Measurements from ENCODE around the gene C11orf16. TPM values are rescaled to one million over a fixed set of nuclear protein-coding genes. Genes with fewer than 3 reads are reported as not detected.

C11orf16 gene
- polyA plus RNA-seq, 4 donors, result 0.04 TPM; not detected in 3

GRCh38 chr11:8964324-8965320 lies 31.9 kb upstream of the C11orf16 start, which contains the start of gene TMEM9B:
TMEM9B (minus strand) TSS chr11:8964442; CDS start chr11:8964313, 129 bp downstream.
- H3K36me3 ChIP-seq (ENCODE audit: control insufficient read depth in 3 of 3, insufficient read depth in 2 of 3, low read depth in 1 of 3, low read length in 3 of 3), result peaks cover 0 to 6% (median 0%) of the 10 kb centered on the region in 3 donors
- H3K27ac ChIP-seq (ENCODE audit: low read depth in 1 of 3, low read length in 2 of 3), result peak within 1 kb of the TSS; percentile 96 to 99 (median 96)
- no peaks in the 10 kb centered on the region for H3K9me3 ChIP-seq (ENCODE audit: control insufficient read depth in 2 of 2, insufficient read depth in 1 of 2, low read depth in 1 of 2, low read length in 1 of 2)
- FAIRE-seq (no peak), DNase-seq (peak; percentile 94 to 98)
- H3K4me3 ChIP-seq (ENCODE audit: low read depth in 1 of 3, low read length in 3 of 3), result peak within 1 kb of the TSS; percentile 70 to 89 (median 73)
- H3K27me3 ChIP-seq (ENCODE audit: control insufficient read depth in 3 of 3, insufficient read depth in 3 of 3, low read length in 3 of 3), result no peaks in the 10 kb centered on the region
- H3K4me1 ChIP-seq (ENCODE audit: control insufficient read depth in 3 of 3, insufficient read depth in 2 of 3, low read depth in 1 of 3, low read length in 2 of 3), result peaks cover 0 to 16% (median 6%) of the 10 kb centered on the region in 3 donors
- WGBS, 3 donors, result 0% methylated on average over 63 to 67 of the region's 67 CpGs

- 0 to 2% (median 2%) methylated on average over 28 to 39 of the region's 39 CpGs for WGBS, 3 donors
- Histone ChIP-seq H3K27ac (ENCODE audit: low read depth in 1 of 3, low read length in 2 of 3) (peak overlapping the region; percentile 96 to 99 (median 96)), H3K9me3 (ENCODE audit: control insufficient read depth in 2 of 2, insufficient read depth in 1 of 2, low read depth in 1 of 2, low read length in 1 of 2) (no peaks in the 10 kb centered on the region), H3K27me3 (ENCODE audit: control insufficient read depth in 3 of 3, insufficient read depth in 3 of 3, low read length in 3 of 3) (no peaks in the 10 kb centered on the region), H3K4me1 (ENCODE audit: control insufficient read depth in 3 of 3, insufficient read depth in 2 of 3, low read depth in 1 of 3, low read length in 2 of 3) (peaks cover 0 to 23% (median 6%) of the 10 kb centered on the region in 3 donors), H3K4me3 (ENCODE audit: low read depth in 1 of 3, low read length in 3 of 3) (peak overlapping the region; percentile 70 to 89 (median 73)), H3K36me3 (ENCODE audit: control insufficient read depth in 3 of 3, insufficient read depth in 2 of 3, low read depth in 1 of 3, low read length in 3 of 3) (peaks cover 0 to 6% (median 0%) of the 10 kb centered on the region in 3 donors)
- no peak for FAIRE-seq
- DNase-seq, result peak in 1 of 2 donors; percentile 89
Measured at GRCh38 chr11:8963569-8964323, 31.0 kb upstream of the C11orf16 start.

GRCh38 chr11:8962841-8963240 lies 30.1 kb upstream of the C11orf16 start:
- Histone ChIP-seq H3K27me3 (ENCODE audit: control insufficient read depth in 3 of 3, insufficient read depth in 3 of 3, low read length in 3 of 3) (no peaks in the 10 kb centered on the region), H3K36me3 (ENCODE audit: control insufficient read depth in 3 of 3, insufficient read depth in 2 of 3, low read depth in 1 of 3, low read length in 3 of 3) (peaks cover 0 to 6% (median 0%) of the 10 kb centered on the region in 3 donors), H3K27ac (ENCODE audit: low read depth in 1 of 3, low read length in 2 of 3) (peak overlapping the region in 2 of 3 donors; percentile 24 to 96), H3K9me3 (ENCODE audit: control insufficient read depth in 2 of 2, insufficient read depth in 1 of 2, low read depth in 1 of 2, low read length in 1 of 2) (no peaks in the 10 kb centered on the region), H3K4me1 (ENCODE audit: control insufficient read depth in 3 of 3, insufficient read depth in 2 of 3, low read depth in 1 of 3, low read length in 2 of 3) (peaks cover 0 to 23% (median 6%) of the 10 kb centered on the region in 3 donors), H3K4me3 (ENCODE audit: low read depth in 1 of 3, low read length in 3 of 3) (peak overlapping the region in 2 of 3 donors; percentile 11 to 70)
- DNase-seq (peak; percentile 44 to 51), FAIRE-seq (no peak)
- 10 to 15% (median 11%) methylated on average over 2 of the region's 2 CpGs for WGBS, 3 donors

- DNase-seq (no peak), FAIRE-seq (no peak)
- Histone ChIP-seq H3K27me3 (ENCODE audit: control insufficient read depth in 3 of 3, insufficient read depth in 3 of 3, low read length in 3 of 3) (no peaks in the 10 kb centered on the region), H3K4me1 (ENCODE audit: control insufficient read depth in 3 of 3, insufficient read depth in 2 of 3, low read depth in 1 of 3, low read length in 2 of 3) (peaks cover 0 to 23% (median 6%) of the 10 kb centered on the region in 3 donors), H3K36me3 (ENCODE audit: control insufficient read depth in 3 of 3, insufficient read depth in 2 of 3, low read depth in 1 of 3, low read length in 3 of 3) (peaks cover 0 to 4% (median 4%) of the 10 kb centered on the region in 3 donors), H3K27ac (ENCODE audit: low read depth in 1 of 3, low read length in 2 of 3) (no peak overlapping the region), H3K9me3 (ENCODE audit: control insufficient read depth in 2 of 2, insufficient read depth in 1 of 2, low read depth in 1 of 2, low read length in 1 of 2) (no peaks in the 10 kb centered on the region), H3K4me3 (ENCODE audit: low read depth in 1 of 3, low read length in 3 of 3) (no peak overlapping the region)
- 49 to 62% (median 58%) methylated on average over 2 of the region's 2 CpGs for WGBS, 3 donors
Measured at GRCh38 chr11:8961401-8961800, 28.7 kb upstream of the C11orf16 start.

GRCh38 chr11:8959546-8960166 lies 26.9 kb upstream of the C11orf16 start:
- FAIRE-seq, result no peak
- H3K36me3 ChIP-seq (ENCODE audit: control insufficient read depth in 3 of 3, insufficient read depth in 2 of 3, low read depth in 1 of 3, low read length in 3 of 3), result peaks cover 5 to 10% (median 7%) of the 10 kb centered on the region in 3 donors

GRCh38 chr11:8956860-8957259 lies 24.1 kb upstream of the C11orf16 start:
- DNase-seq (no peak), FAIRE-seq (no peak)
- 66 to 89% (median 74%) methylated on average over 4 of the region's 4 CpGs for WGBS, 3 donors

More at GRCh38 chr11:8959546-8960166, 26.9 kb upstream of the C11orf16 start:
- no peaks in the 10 kb centered on the region for H3K9me3 ChIP-seq (ENCODE audit: control insufficient read depth in 2 of 2, insufficient read depth in 1 of 2, low read depth in 1 of 2, low read length in 1 of 2)
- no peak overlapping the region for H3K4me3 ChIP-seq (ENCODE audit: low read depth in 1 of 3, low read length in 3 of 3)
- no peaks in the 10 kb centered on the region for H3K27me3 ChIP-seq (ENCODE audit: control insufficient read depth in 3 of 3, insufficient read depth in 3 of 3, low read length in 3 of 3)
- peak overlapping the region; percentile 27 to 61 (median 28) for H3K27ac ChIP-seq (ENCODE audit: low read depth in 1 of 3, low read length in 2 of 3)
- WGBS, 3 donors, result 10 to 35% (median 32%) methylated on average over 2 of the region's 2 CpGs
- H3K4me1 ChIP-seq (ENCODE audit: control insufficient read depth in 3 of 3, insufficient read depth in 2 of 3, low read depth in 1 of 3, low read length in 2 of 3), result peaks cover 0 to 18% (median 6%) of the 10 kb centered on the region in 3 donors
- DNase-seq, result peak; percentile 68 to 77

GRCh38 chr11:8948886-8949285 lies 16.1 kb upstream of the C11orf16 start:
- no peaks in the 10 kb centered on the region for H3K27me3 ChIP-seq (ENCODE audit: control insufficient read depth in 3 of 3, insufficient read depth in 3 of 3, low read length in 3 of 3)
- DNase-seq (no peak), FAIRE-seq (no peak)
- no peak overlapping the region for H3K4me3 ChIP-seq (ENCODE audit: low read depth in 1 of 3, low read length in 3 of 3)
- no peaks in the 10 kb centered on the region for H3K4me1 ChIP-seq (ENCODE audit: control insufficient read depth in 3 of 3, insufficient read depth in 2 of 3, low read depth in 1 of 3, low read length in 2 of 3)
- 63 to 77% (median 75%) methylated on average over 3 of the region's 3 CpGs for WGBS, 3 donors
- H3K27ac ChIP-seq (ENCODE audit: low read depth in 1 of 3, low read length in 2 of 3), result no peak overlapping the region
- no peaks in the 10 kb centered on the region for H3K9me3 ChIP-seq (ENCODE audit: control insufficient read depth in 2 of 2, insufficient read depth in 1 of 2, low read depth in 1 of 2, low read length in 1 of 2)
- peaks cover 13 to 17% (median 15%) of the 10 kb centered on the region in 3 donors for H3K36me3 ChIP-seq (ENCODE audit: control insufficient read depth in 3 of 3, insufficient read depth in 2 of 3, low read depth in 1 of 3, low read length in 3 of 3)

More at GRCh38 chr11:8956860-8957259, 24.1 kb upstream of the C11orf16 start:
- Histone ChIP-seq H3K27ac (ENCODE audit: low read depth in 1 of 3, low read length in 2 of 3) (no peak overlapping the region), H3K9me3 (ENCODE audit: control insufficient read depth in 2 of 2, insufficient read depth in 1 of 2, low read depth in 1 of 2, low read length in 1 of 2) (no peaks in the 10 kb centered on the region), H3K4me3 (ENCODE audit: low read depth in 1 of 3, low read length in 3 of 3) (no peak overlapping the region), H3K36me3 (ENCODE audit: control insufficient read depth in 3 of 3, insufficient read depth in 2 of 3, low read depth in 1 of 3, low read length in 3 of 3) (peaks cover 5 to 19% (median 12%) of the 10 kb centered on the region in 3 donors), H3K4me1 (ENCODE audit: control insufficient read depth in 3 of 3, insufficient read depth in 2 of 3, low read depth in 1 of 3, low read length in 2 of 3) (peaks cover 0 to 11% (median 0%) of the 10 kb centered on the region in 3 donors), H3K27me3 (ENCODE audit: control insufficient read depth in 3 of 3, insufficient read depth in 3 of 3, low read length in 3 of 3) (no peaks in the 10 kb centered on the region)
